ENCODE measurements around the gene ZHX3. TPM values are rescaled to one million over a fixed set of nuclear protein-coding genes. Genes with fewer than 3 reads are reported as not detected.

Gene ZHX3
- total and polyA plus RNA-seq, 2 of the 13 experiments (the other 11 are each of a cell fraction or from before 2014, with no cell fraction given), result 8.4 to 11.7 TPM

GRCh38 chr20:41151134-41151869 lies 166.2 kb downstream of the ZHX3 start:
- no TSS peak for BruUV-seq (replicated peaks)
- no peak overlapping the region for H3K9ac ChIP-seq (ENCODE audit: insufficient read depth, low read depth, low read length)
- peak overlapping the region; percentile 43 for H3K27ac ChIP-seq (ENCODE audit: extremely low read length, insufficient read depth, low read length)
- H3K4me2 ChIP-seq (ENCODE audit: low read depth, low read length), result peak overlapping the region; percentile 6; the same call in 1 of the 2 replicates
- CTCF ChIA-PET (ENCODE audit: low intra/inter-chr PET ratio, low total read pairs), result interaction anchor here (1.2 kb wide), 1 partner anchor 189 kb away, joined by 3 read pairs; the partner anchor contains the start of gene LPIN3
- no peaks in the 10 kb centered on the region for H3K27me3 ChIP-seq (ENCODE audit: control insufficient read depth in 1 of 2, insufficient read depth in 2 of 2, low read length in 2 of 2)
- DNase-seq (ENCODE audit: low spot score) (peak; percentile 80), FAIRE-seq (no peak), ATAC-seq (peak; percentile 86)
- peaks cover 3 to 33% of the 10 kb centered on the region in 2 experiments; a peak in 4 of 5 replicates for H3K36me3 ChIP-seq (replicated peaks in 1 of 2; ENCODE audit: control insufficient read depth in 1 of 2, insufficient read depth in 2 of 2, low read length in 2 of 2)
- H3K4me1 ChIP-seq (ENCODE audit: insufficient read depth, low read length), result peaks cover 82% of the 10 kb centered on the region
- peaks cover 98% of the 10 kb centered on the region for H3K79me2 ChIP-seq (ENCODE audit: insufficient read depth, low read length)
- peaks cover 84% of the 10 kb centered on the region for H4K20me1 ChIP-seq (ENCODE audit: insufficient read depth, low read length)
- 82% methylated on average over 5 of the region's 5 CpGs for WGBS (ENCODE audit: low lambda C conversion rate)
- intact Hi-C loops (cut with micrococcal nuclease; ENCODE audit: unreplicated experiment) (no loop called here), in situ Hi-C loops (cut with HindIII; ENCODE audit: extremely low pct_ligation_motif_present, low pct_unique_long_range_greater_than_20kb) (no loop called here)
- POLR2A ChIA-PET, result interaction anchor here (2.7 to 3.1 kb wide), 2 partner anchors 13 to 16 kb away, joined by 7 to 13 read pairs; no protein-coding TSS in a partner anchor
- H3K9me3 ChIP-seq (ENCODE audit: low read length), result no peaks in the 10 kb centered on the region
- no peak overlapping the region for H2AFZ ChIP-seq (ENCODE audit: low read length)
- H3K4me3 ChIP-seq (replicated peaks in 1 of 3; ENCODE audit: insufficient read depth in 1 of 3, low read depth in 2 of 3, low read length in 3 of 3), result no peak overlapping the region
- TF ChIP-seq MZF1 (CRISPR knock-in tag; IDR thresholded peaks at IDR 0.05; ENCODE audit: borderline replicate concordance) (no peak), GRHL1 (CRISPR knock-in tag; conservative IDR thresholded peaks at IDR 0.05) (no peak), PAF1 (CRISPR knock-in tag; IDR thresholded peaks at IDR 0.05) (no peak), SMARCC2 (IDR thresholded peaks at IDR 0.05) (0 out of 2 replicates have a peak, but pooled peaks have one; percentile 51), DMTF1 (CRISPR knock-in tag; IDR thresholded peaks at IDR 0.05) (no peak), DNMT1 (CRISPR knock-in tag; IDR thresholded peaks at IDR 0.05) (no peak), TOPORS (CRISPR knock-in tag; IDR thresholded peaks at IDR 0.05) (no peak), ZNF672 (CRISPR knock-in tag; IDR thresholded peaks at IDR 0.05) (no peak), ZNF777 (CRISPR knock-in tag; IDR thresholded peaks at IDR 0.05) (no peak), ZNF780A (CRISPR knock-in tag; IDR thresholded peaks at IDR 0.05) (no peak)
- TF ChIP-seq, protein P1, sequence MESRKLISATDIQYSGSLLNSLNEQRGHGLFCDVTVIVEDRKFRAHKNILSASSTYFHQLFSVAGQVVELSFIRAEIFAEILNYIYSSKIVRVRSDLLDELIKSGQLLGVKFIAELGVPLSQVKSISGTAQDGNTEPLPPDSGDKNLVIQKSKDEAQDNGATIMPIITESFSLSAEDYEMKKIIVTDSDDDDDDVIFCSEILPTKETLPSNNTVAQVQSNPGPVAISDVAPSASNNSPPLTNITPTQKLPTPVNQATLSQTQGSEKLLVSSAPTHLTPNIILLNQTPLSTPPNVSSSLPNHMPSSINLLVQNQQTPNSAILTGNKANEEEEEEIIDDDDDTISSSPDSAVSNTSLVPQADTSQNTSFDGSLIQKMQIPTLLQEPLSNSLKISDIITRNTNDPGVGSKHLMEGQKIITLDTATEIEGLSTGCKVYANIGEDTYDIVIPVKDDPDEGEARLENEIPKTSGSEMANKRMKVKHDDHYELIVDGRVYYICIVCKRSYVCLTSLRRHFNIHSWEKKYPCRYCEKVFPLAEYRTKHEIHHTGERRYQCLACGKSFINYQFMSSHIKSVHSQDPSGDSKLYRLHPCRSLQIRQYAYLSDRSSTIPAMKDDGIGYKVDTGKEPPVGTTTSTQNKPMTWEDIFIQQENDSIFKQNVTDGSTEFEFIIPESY (CRISPR knock-in tag; IDR thresholded peaks at IDR 0.05), result peak; percentile 99
- TF ChIP-seq, protein P2, sequence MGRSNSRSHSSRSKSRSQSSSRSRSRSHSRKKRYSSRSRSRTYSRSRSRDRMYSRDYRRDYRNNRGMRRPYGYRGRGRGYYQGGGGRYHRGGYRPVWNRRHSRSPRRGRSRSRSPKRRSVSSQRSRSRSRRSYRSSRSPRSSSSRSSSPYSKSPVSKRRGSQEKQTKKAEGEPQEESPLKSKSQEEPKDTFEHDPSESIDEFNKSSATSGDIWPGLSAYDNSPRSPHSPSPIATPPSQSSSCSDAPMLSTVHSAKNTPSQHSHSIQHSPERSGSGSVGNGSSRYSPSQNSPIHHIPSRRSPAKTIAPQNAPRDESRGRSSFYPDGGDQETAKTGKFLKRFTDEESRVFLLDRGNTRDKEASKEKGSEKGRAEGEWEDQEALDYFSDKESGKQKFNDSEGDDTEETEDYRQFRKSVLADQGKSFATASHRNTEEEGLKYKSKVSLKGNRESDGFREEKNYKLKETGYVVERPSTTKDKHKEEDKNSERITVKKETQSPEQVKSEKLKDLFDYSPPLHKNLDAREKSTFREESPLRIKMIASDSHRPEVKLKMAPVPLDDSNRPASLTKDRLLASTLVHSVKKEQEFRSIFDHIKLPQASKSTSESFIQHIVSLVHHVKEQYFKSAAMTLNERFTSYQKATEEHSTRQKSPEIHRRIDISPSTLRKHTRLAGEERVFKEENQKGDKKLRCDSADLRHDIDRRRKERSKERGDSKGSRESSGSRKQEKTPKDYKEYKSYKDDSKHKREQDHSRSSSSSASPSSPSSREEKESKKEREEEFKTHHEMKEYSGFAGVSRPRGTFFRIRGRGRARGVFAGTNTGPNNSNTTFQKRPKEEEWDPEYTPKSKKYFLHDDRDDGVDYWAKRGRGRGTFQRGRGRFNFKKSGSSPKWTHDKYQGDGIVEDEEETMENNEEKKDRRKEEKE (IDR thresholded peaks at IDR 0.05), result no peak
